ENCODE measurements around the gene BABAM2. TPM values are rescaled to one million over a fixed set of nuclear protein-coding genes. Genes with fewer than 3 reads are reported as not detected.

BABAM2 gene
- total and polyA plus RNA-seq, 9 of the 15 experiments (the other 6 are each of a cell fraction or from before 2014, with no cell fraction given) = 10.9 to 37.4 (median 25.6) TPM

DNA sequence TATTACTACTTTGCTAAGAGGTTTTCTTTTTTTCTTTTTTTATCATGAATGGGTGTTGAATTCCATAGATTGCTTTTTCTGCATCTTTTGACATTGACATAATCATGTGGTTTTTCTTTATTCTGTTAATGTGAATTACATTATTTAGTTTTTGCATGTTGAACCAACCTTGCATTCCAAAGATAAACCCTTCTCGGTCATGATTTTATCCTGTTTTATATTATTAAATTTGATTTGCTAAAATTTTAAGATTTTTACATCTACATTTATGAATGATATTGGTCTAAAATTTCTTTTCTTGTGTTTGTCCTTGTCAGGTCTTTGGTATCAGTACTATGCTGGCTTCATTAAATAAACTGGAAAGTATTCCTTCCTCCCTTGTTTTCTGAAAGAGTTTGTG lies 414.7 kb downstream of the BABAM2 start:
- no peaks in the 10 kb centered on the region for H4K20me1 ChIP-seq (replicated peaks; ENCODE audit: control insufficient read depth, insufficient read depth, low read length)
- H3K27me3 ChIP-seq (ENCODE audit: control insufficient read depth in 2 of 2, insufficient read depth in 2 of 2, low read length in 2 of 2) = no peaks in the 10 kb centered on the region
- H2AFZ ChIP-seq (ENCODE audit: low read depth, low read length) = no peak overlapping the region
- 0 out of 2 replicates have a peak, but pooled peaks cover 2% of the 10 kb centered on the region for H3K9me3 ChIP-seq (replicated peaks; ENCODE audit: control insufficient read depth, insufficient read depth, low read depth, low read length)
- FAIRE-seq (no peak), DNase-seq (ENCODE audit: extremely low read depth in 1 of 4, low spot score in 3 of 4) (no peak), ATAC-seq (no peak)
- no peak overlapping the region for H3K4me3 ChIP-seq
- no peaks in the 10 kb centered on the region for H3K79me2 ChIP-seq (ENCODE audit: control insufficient read depth, insufficient read depth, low read length)
- no peak overlapping the region for H3K9ac ChIP-seq (ENCODE audit: insufficient read depth in 1 of 2, low read depth in 2 of 2, low read length in 2 of 2)
- ChIA-PET POLR2A (no interaction called here), CTCF (ENCODE audit: low intra/inter-chr PET ratio) (no interaction called here)
- BruUV-seq (replicated peaks) = no TSS peak
- WGBS (ENCODE audit: insufficient coverage, low coverage, missing lambda C conversion rate) = 36% methylated on average over 1 of the region's 1 CpG
- no peaks in the 10 kb centered on the region for H3K9me1 ChIP-seq (ENCODE audit: control insufficient read depth, insufficient read depth, low read length)
- H3K36me3 ChIP-seq (ENCODE audit: control insufficient read depth, insufficient read depth, low read length) = no peaks in the 10 kb centered on the region
- intact Hi-C loops (cut with micrococcal nuclease) = no loop called here
- H3K4me2 ChIP-seq (ENCODE audit: insufficient read depth, low read length) = no peak overlapping the region
- no peak overlapping the region for H3K27ac ChIP-seq (ENCODE audit: extremely low read depth, low read depth, low read length)
- no peaks in the 10 kb centered on the region for H3K4me1 ChIP-seq (replicated peaks in 1 of 2; ENCODE audit: control insufficient read depth in 2 of 2, insufficient read depth in 2 of 2, low read length in 2 of 2)
- in situ Hi-C loops (cut with MboI) = no loop called here
- TF ChIP-seq ZNF347 (CRISPR knock-in tag; IDR thresholded peaks at IDR 0.05; ENCODE audit: low read depth) (no peak), ZSCAN29 (IDR thresholded peaks at IDR 0.05) (no peak), SOX6 (IDR thresholded peaks at IDR 0.05) (no peak), BHLHE40 (IDR thresholded peaks at IDR 0.05; ENCODE audit: low read length) (no peak), ZNF512 (tag; IDR thresholded peaks at IDR 0.05) (no peak), ZNF57 (CRISPR knock-in tag; IDR thresholded peaks at IDR 0.05) (no peak), ZNF398 (CRISPR knock-in tag; IDR thresholded peaks at IDR 0.05) (no peak), PRPF4 (IDR thresholded peaks at IDR 0.05; ENCODE audit: insufficient read depth, low read depth, low read length, poor library complexity, severe bottlenecking) (no peak), PHF8 (IDR thresholded peaks at IDR 0.05; ENCODE audit: borderline replicate concordance, low read length) (no peak), C11orf30 (IDR thresholded peaks at IDR 0.05; ENCODE audit: low read depth) (no peak), STAG1 (CRISPR knock-in tag; IDR thresholded peaks at IDR 0.05; ENCODE audit: borderline replicate concordance) (no peak), U2AF2 (optimal IDR thresholded peaks at IDR 0.05; ENCODE audit: low read depth, low read length) (no peak), TRIM28 (IDR thresholded peaks at IDR 0.05) (0 out of 2 replicates have a peak, but pooled peaks have one; percentile 43), NR1H2 (CRISPR knock-in tag; IDR thresholded peaks at IDR 0.05) (no peak), ZFP1 (CRISPR knock-in tag; IDR thresholded peaks at IDR 0.05) (no peak), ZNF274 (IDR thresholded peaks at IDR 0.05; ENCODE audit: borderline replicate concordance, low read depth, low read length) (no peak), ARID2 (IDR thresholded peaks at IDR 0.05) (no peak), CREBBP (IDR thresholded peaks at IDR 0.05; ENCODE audit: low read depth, low read length) (no peak), CHCHD3 (CRISPR knock-in tag; IDR thresholded peaks at IDR 0.05) (no peak), COPS2 (conservative IDR thresholded peaks at IDR 0.05) (no peak), ZNF79 (CRISPR knock-in tag; IDR thresholded peaks at IDR 0.05; ENCODE audit: low read depth) (no peak), DDX20 (tag; IDR thresholded peaks at IDR 0.05; ENCODE audit: low read depth) (no peak), NR4A1 (CRISPR knock-in tag; IDR thresholded peaks at IDR 0.05) (no peak), NR4A1 (tag; IDR thresholded peaks at IDR 0.05) (no peak), ZNF707 (CRISPR knock-in tag; conservative IDR thresholded peaks at IDR 0.05) (no peak)
